CD8-positive, alpha-beta memory T cell (primary cell): Measurements from ENCODE around the gene DPYD. TPM values are rescaled to one million over a fixed set of nuclear protein-coding genes. Genes with fewer than 3 reads are reported as not detected.

Experiments
- CTCF ChIA-PET: fragments of 350-600 bp; sonication (Branson Sonifier 250); formaldehyde crosslinking; loops from one replicate; lab custom pipeline; 2021; ENCODE audit warnings: antibody characterized with exemption; lab: Charles Lee
- POLR2A ChIA-PET: fragments of 350-600 bp; sonication (Branson Sonifier 250); formaldehyde crosslinking; loops from one replicate; lab custom pipeline; 2021; ENCODE audit warnings: antibody characterized with exemption; lab: Charles Lee
- DNase-seq, 5 donors: peaks; one replicate each; pipeline versions ENCODE4 v3.0.0 to v3.0.0-alpha.2; 2020 to 2022; ENCODE audit warnings: mixed read lengths in 1 of 5
- H3K27ac ChIP-seq: one replicate; pipeline ENCODE4 v1.7.0; 2013; ENCODE audit warnings: low read depth, mild to moderate bottlenecking, low read length, moderate library complexity
- H3K27me3 ChIP-seq: 2 replicates; pipeline ENCODE4 v1.7.0; 2013; ENCODE audit warnings: low read length, mild to moderate bottlenecking; ENCODE audit not compliant: insufficient read depth, poor library complexity, severe bottlenecking
- H3K36me3 ChIP-seq: 2 replicates; pipeline ENCODE4 v1.7.0; 2013; ENCODE audit warnings: mild to moderate bottlenecking, low read length, moderate library complexity; ENCODE audit not compliant: insufficient read depth
- H3K4me1 ChIP-seq: 2 replicates; pipeline ENCODE4 v1.7.0; 2013; ENCODE audit warnings: mild to moderate bottlenecking, low read length, moderate library complexity; ENCODE audit not compliant: insufficient read depth
- H3K4me3 ChIP-seq: 2 replicates; pipeline ENCODE4 v1.7.0; 2013; ENCODE audit warnings: mild to moderate bottlenecking, low read length
- H3K9me3 ChIP-seq: 2 replicates; pipeline ENCODE4 v1.7.0; 2013; ENCODE audit warnings: mild to moderate bottlenecking, low read length
- H3K27ac Mint-ChIP-seq, 8 donors: one replicate each; pipeline ENCODE4 v1.8.0; 2020 to 2021; ENCODE audit warnings: mixed read lengths in 8 of 8, mild to moderate bottlenecking in 6 of 8, inconsistent platforms in 3 of 8, moderate library complexity in 3 of 8
- H3K27me3 Mint-ChIP-seq, 2 donors: one replicate each; pipeline ENCODE4 v1.8.0; 2020 to 2021; ENCODE audit warnings: mixed read lengths in 2 of 2, mild to moderate bottlenecking in 1 of 2, moderate library complexity in 1 of 2
- H3K36me3 Mint-ChIP-seq, 3 donors: one replicate each; pipeline ENCODE4 v1.8.0; 2020 to 2021; ENCODE audit warnings: mixed read lengths in 3 of 3, inconsistent platforms in 1 of 3, mild to moderate bottlenecking in 1 of 3
- H3K4me1 Mint-ChIP-seq, 3 donors: one replicate each; pipeline ENCODE4 v1.8.0; 2020 to 2021; ENCODE audit warnings: mixed read lengths in 3 of 3, inconsistent platforms in 1 of 3, mild to moderate bottlenecking in 1 of 3
- H3K4me3 Mint-ChIP-seq, 7 donors: one replicate each; pipeline ENCODE4 v1.8.0; 2020 to 2021; ENCODE audit warnings: mixed read lengths in 7 of 7, mild to moderate bottlenecking in 6 of 7, moderate library complexity in 4 of 7, inconsistent platforms in 2 of 7
- H3K9me3 Mint-ChIP-seq, 5 donors: one replicate each; pipeline ENCODE4 v1.8.0; 2020 to 2022; ENCODE audit warnings: mixed read lengths in 5 of 5, mild to moderate bottlenecking in 3 of 5, moderate library complexity in 2 of 5, inconsistent platforms in 1 of 5
- polyA plus RNA-seq: library from polyadenylated mRNA; unstranded; fragments of 300-500 nt; fragmentation: Illumina TruSeq; gene quantifications from one replicate; pipeline ENCODE4 v1.2.3, GENCODE V29; 2021
- total RNA-seq, 2 experiments: library from RNA; stranded (reverse); gene quantifications; one replicate each; pipeline ENCODE4 v1.2.3, GENCODE V29; 2021

The DPYD gene
- total and polyA plus RNA-seq, 3 experiments from 2014 or later = 9.6 to 43.9 (median 10.3) TPM

DNA sequence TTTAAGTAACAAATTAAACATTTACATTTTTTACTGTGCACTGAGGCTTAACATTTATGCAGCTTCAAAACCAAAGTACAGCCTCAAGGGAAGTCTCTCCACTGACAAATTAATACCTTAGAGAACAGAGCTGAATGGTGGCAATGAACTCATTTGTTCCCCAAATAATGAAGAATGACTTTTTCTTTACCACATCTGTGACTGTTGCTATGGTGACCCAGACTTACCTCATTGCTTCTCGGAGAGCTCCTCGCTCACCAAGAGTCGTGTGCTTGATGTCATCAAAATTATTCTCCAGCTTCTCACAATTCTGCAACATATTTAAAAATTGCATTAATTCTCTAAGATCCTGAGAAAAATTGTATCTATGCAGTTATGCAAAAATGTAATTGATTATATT lies 92.9 kb downstream of the DPYD start:
- Mint-ChIP-seq H3K36me3 (peaks cover 4 to 13% (median 4%) of the 10 kb centered on the region in 3 donors), H3K27ac (no peak overlapping the region), H3K4me3 (no peak overlapping the region), H3K27me3 (no peaks in the 10 kb centered on the region), H3K9me3 (no peaks in the 10 kb centered on the region), H3K4me1 (peaks cover 7 to 13% (median 7%) of the 10 kb centered on the region in 3 donors)
- ChIA-PET CTCF (no interaction called here), POLR2A (no interaction called here)
- no peaks in the 10 kb centered on the region for H3K4me1 ChIP-seq
- no peaks in the 10 kb centered on the region for H3K27me3 ChIP-seq
- no peaks in the 10 kb centered on the region for H3K36me3 ChIP-seq
- peak in 1 of 5 donors; percentile 24 for DNase-seq
- H3K27ac ChIP-seq = no peak overlapping the region
- H3K9me3 ChIP-seq = no peaks in the 10 kb centered on the region
- no peak overlapping the region for H3K4me3 ChIP-seq

DNA sequence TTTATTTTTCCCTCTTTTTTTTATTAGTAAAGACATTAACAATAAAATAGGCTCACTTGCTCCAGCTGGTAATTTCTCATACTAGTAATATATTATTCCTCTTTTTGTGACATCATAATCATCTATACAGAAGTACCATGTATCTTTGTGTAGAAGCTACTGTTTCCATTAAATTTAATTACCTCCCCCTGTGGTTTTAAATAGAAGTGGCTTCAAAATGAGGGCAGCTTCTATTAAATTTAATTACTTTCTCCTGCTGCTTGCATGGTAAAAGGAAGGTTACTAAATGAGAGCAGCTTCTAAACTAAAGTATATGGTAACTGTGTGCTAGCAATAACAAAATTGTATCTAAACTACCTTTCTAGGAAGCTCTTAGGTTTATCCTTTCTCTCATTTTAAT lies 94.0 kb downstream of the DPYD start:
- Mint-ChIP-seq H3K36me3 (peaks cover 4 to 13% (median 4%) of the 10 kb centered on the region in 3 donors), H3K9me3 (no peaks in the 10 kb centered on the region), H3K27me3 (no peaks in the 10 kb centered on the region), H3K27ac (no peak overlapping the region), H3K4me1 (peaks cover 7 to 8% (median 7%) of the 10 kb centered on the region in 3 donors), H3K4me3 (no peak overlapping the region)
- DNase-seq = no peak
- no peak overlapping the region for H3K27ac ChIP-seq
- H3K4me1 ChIP-seq = no peaks in the 10 kb centered on the region
- H3K27me3 ChIP-seq = no peaks in the 10 kb centered on the region
- POLR2A ChIA-PET = no interaction called here
- no peak overlapping the region for H3K4me3 ChIP-seq
- CTCF ChIA-PET = no interaction called here
- no peaks in the 10 kb centered on the region for H3K36me3 ChIP-seq
- no peaks in the 10 kb centered on the region for H3K9me3 ChIP-seq

DNA sequence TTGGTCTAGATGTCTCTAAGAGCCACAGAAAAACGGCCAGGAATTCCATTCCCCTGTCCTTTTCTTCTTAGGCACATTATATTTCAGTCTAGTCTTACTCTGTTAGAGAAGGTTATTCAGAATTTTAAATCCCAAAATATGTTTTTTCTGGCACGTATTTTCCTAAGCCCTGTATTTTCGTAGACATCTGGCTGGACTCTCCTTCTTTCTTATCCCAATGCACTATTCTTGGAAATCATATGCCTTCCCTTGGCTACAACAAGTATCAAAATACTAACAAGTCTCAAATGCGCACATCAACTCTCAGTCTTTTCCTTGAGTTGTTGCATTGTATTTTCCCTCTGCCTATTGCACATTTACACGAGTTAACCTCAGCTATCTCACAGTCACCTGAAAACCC lies 96.2 kb downstream of the DPYD start:
- POLR2A ChIA-PET = no interaction called here
- no peaks in the 10 kb centered on the region for H3K9me3 ChIP-seq
- H3K4me1 ChIP-seq = no peaks in the 10 kb centered on the region
- H3K27me3 ChIP-seq = no peaks in the 10 kb centered on the region
- no peaks in the 10 kb centered on the region for H3K27me3 Mint-ChIP-seq
- H3K4me3 Mint-ChIP-seq = no peak overlapping the region
- CTCF ChIA-PET = interaction anchor here (1.0 kb wide), 1 partner anchor 25 kb away, joined by 3 read pairs; no protein-coding TSS in a partner anchor
- no peak overlapping the region for H3K27ac Mint-ChIP-seq
- H3K4me1 Mint-ChIP-seq = peaks cover 0 to 4% (median 3%) of the 10 kb centered on the region in 3 donors
- H3K36me3 Mint-ChIP-seq = peaks cover 4 to 13% (median 4%) of the 10 kb centered on the region in 3 donors
- H3K27ac ChIP-seq = no peak overlapping the region
- no peaks in the 10 kb centered on the region for H3K9me3 Mint-ChIP-seq
- no peaks in the 10 kb centered on the region for H3K36me3 ChIP-seq
- no peak overlapping the region for H3K4me3 ChIP-seq
- no peak for DNase-seq

DNA sequence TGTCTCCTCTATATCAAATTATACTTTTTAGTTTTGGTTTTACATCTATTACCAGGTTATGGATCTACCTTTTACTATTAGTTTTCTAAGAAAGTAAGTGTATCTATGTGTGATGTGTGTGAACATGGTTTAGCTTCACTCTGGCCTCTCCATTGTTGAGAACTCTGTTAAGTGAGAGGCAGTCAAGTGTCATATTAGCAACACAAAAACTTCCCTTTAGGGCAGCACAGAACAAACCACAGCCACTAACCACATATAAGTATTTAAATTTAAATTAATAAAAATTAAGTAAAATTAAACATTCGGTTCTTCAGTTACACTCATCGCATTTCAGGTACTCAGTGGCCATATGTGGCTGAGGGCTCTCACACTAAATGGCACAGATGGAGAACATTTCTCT lies 96.6 kb downstream of the DPYD start:
- Mint-ChIP-seq H3K27ac (peak overlapping the region in 1 of 8 donors; percentile 46), H3K36me3 (peaks cover 4 to 13% (median 4%) of the 10 kb centered on the region in 3 donors), H3K4me1 (peaks cover 0 to 4% (median 3%) of the 10 kb centered on the region in 3 donors), H3K4me3 (no peak overlapping the region), H3K27me3 (no peaks in the 10 kb centered on the region), H3K9me3 (no peaks in the 10 kb centered on the region)
- ChIA-PET CTCF (interaction anchor here (1.0 kb wide), 1 partner anchor 25 kb away, joined by 3 read pairs; no protein-coding TSS in a partner anchor), POLR2A (no interaction called here)
- Histone ChIP-seq H3K27ac (no peak overlapping the region), H3K4me3 (no peak overlapping the region), H3K36me3 (no peaks in the 10 kb centered on the region), H3K4me1 (no peaks in the 10 kb centered on the region), H3K27me3 (no peaks in the 10 kb centered on the region), H3K9me3 (no peaks in the 10 kb centered on the region)
- no peak for DNase-seq

DNA sequence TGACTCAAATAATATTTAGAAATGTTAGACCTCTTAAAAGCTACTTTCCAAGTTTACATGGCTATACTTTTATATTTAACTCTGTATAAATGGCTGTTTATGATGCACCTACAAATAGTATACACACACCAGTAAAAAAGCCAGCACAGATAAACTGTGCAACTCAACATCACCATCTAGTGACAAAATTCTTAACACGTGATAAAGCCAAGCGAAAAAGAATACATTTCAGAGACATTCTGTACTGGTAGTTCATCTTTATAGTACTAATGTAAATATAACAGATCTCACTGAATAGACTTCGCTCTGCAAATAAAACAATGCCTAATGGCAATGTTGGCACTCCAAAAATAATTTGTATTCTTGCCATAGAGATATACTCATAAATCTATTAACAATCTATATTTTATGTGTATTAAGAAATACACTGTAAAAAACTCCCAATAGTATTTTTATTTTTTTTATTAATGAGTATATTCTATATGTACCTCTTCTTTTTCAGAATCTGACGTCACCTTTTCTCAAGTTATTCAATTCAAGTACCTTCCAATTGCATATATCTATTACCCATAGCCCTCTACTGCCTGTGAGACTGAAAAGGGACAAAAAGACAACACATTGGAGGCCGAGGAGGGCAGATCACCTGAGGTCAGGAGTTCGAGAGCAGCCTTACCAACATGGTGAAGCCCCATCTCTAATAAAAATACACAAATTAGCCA lies 100.2 kb downstream of the DPYD start:
- Histone ChIP-seq H3K9me3 (no peaks in the 10 kb centered on the region), H3K4me1 (no peaks in the 10 kb centered on the region), H3K4me3 (no peak overlapping the region), H3K27me3 (no peaks in the 10 kb centered on the region), H3K36me3 (no peaks in the 10 kb centered on the region), H3K27ac (no peak overlapping the region)
- ChIA-PET CTCF (no interaction called here), POLR2A (no interaction called here)
- peaks cover 0 to 6% (median 4%) of the 10 kb centered on the region in 3 donors for H3K36me3 Mint-ChIP-seq
- H3K9me3 Mint-ChIP-seq = no peaks in the 10 kb centered on the region
- H3K4me3 Mint-ChIP-seq = no peak overlapping the region
- no peaks in the 10 kb centered on the region for H3K27me3 Mint-ChIP-seq
- peaks cover 0 to 4% (median 3%) of the 10 kb centered on the region in 3 donors for H3K4me1 Mint-ChIP-seq
- no peak for DNase-seq
- H3K27ac Mint-ChIP-seq = no peak overlapping the region

DNA sequence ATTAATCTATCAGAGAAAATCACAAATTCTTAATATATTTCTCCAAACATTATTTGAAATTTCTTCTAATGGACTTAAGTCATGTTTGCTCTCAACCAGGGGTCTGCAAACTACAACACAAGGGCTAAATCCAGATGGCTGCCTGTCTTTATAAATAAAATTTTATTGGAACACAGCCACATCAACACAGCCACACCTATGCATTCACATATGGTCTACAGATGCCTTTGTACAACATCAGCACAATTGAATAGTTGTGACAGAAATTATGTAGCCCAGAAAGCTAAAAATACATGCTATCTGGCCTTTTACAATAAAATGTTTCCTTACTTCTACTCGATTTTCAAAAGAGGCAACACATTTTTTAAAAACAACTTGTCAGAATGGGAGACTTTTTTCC lies 103.9 kb downstream of the DPYD start:
- Mint-ChIP-seq H3K9me3 (no peaks in the 10 kb centered on the region), H3K4me3 (no peak overlapping the region), H3K27me3 (no peaks in the 10 kb centered on the region), H3K4me1 (peaks cover 0 to 7% (median 6%) of the 10 kb centered on the region in 3 donors), H3K36me3 (peaks cover 3 to 14% (median 3%) of the 10 kb centered on the region in 3 donors), H3K27ac (no peak overlapping the region)
- Histone ChIP-seq H3K27me3 (no peaks in the 10 kb centered on the region), H3K27ac (no peak overlapping the region), H3K4me1 (no peaks in the 10 kb centered on the region), H3K9me3 (no peaks in the 10 kb centered on the region), H3K4me3 (no peak overlapping the region), H3K36me3 (no peaks in the 10 kb centered on the region)
- ChIA-PET CTCF (no interaction called here), POLR2A (no interaction called here)
- no peak for DNase-seq

DNA sequence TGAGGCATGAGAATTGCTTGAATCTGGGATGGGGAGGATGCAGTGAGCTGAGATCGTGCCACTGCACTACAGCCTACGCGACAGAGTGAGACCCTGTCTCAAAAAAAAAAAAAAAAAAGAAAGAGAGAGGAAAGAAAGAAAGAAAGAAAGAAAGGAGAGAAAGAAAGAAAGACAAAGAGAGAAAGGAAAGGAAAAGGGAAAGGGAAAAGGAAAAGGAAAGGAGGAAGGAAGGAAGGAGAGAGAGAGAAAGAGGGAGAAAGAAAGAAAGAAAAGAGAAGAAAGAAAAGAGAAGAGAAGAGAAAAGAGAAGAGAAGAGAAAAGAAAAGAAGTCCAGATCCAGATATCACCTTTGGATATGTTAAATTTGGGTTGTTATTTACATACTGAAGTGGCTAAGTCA lies 106.0 kb downstream of the DPYD start:
- Histone ChIP-seq H3K36me3 (no peaks in the 10 kb centered on the region), H3K27me3 (no peaks in the 10 kb centered on the region), H3K27ac (no peak overlapping the region), H3K9me3 (no peaks in the 10 kb centered on the region), H3K4me1 (no peaks in the 10 kb centered on the region), H3K4me3 (no peak overlapping the region)
- peaks cover 0 to 9% (median 7%) of the 10 kb centered on the region in 3 donors for H3K4me1 Mint-ChIP-seq
- H3K4me3 Mint-ChIP-seq = no peak overlapping the region
- ChIA-PET POLR2A (no interaction called here), CTCF (no interaction called here)
- no peak overlapping the region for H3K27ac Mint-ChIP-seq
- DNase-seq = no peak
- H3K27me3 Mint-ChIP-seq = no peaks in the 10 kb centered on the region
- peaks cover 0 to 2% (median 0%) of the 10 kb centered on the region in 5 donors for H3K9me3 Mint-ChIP-seq
- peaks cover 8 to 22% (median 9%) of the 10 kb centered on the region in 3 donors for H3K36me3 Mint-ChIP-seq

DNA sequence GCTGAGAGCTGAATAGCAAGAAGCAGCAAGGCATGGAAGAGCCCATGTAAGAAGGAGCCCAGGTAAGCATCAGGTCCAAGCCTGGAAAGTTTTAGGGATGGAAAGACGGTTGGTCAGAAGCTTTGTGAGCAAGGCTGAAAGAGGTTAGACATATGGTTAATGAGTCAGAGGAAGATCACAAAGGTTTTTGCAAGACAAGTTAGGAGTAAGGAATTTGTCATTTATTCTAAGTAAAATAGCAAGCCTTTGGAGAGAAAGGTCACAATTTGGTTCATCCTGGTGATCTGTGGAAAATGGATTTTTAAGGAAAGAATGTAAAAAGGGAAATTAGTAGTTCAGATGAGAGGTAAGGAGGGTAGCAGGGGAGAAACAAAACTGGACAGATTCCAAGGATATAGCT lies 106.7 kb downstream of the DPYD start:
- Mint-ChIP-seq H3K9me3 (peaks cover 0 to 2% (median 0%) of the 10 kb centered on the region in 5 donors), H3K27ac (peak overlapping the region in 1 of 8 donors; percentile 70), H3K36me3 (peaks cover 13 to 26% (median 14%) of the 10 kb centered on the region in 3 donors), H3K4me3 (no peak overlapping the region), H3K4me1 (peaks cover 0 to 12% (median 11%) of the 10 kb centered on the region in 3 donors), H3K27me3 (no peaks in the 10 kb centered on the region)
- Histone ChIP-seq H3K27ac (no peak overlapping the region), H3K4me3 (no peak overlapping the region), H3K4me1 (no peaks in the 10 kb centered on the region), H3K36me3 (no peaks in the 10 kb centered on the region), H3K9me3 (no peaks in the 10 kb centered on the region), H3K27me3 (no peaks in the 10 kb centered on the region)
- DNase-seq = no peak
- CTCF ChIA-PET = no interaction called here
- POLR2A ChIA-PET = no interaction called here
